Activated T-helper 17 cell treated with anti-CD3 and anti-CD28 coated beads, Interleukin-2, amount 50 U/mL, for 72 hours (primary cell): Measurements from ENCODE around the gene ASCL2. TPM values are rescaled to one million over a fixed set of nuclear protein-coding genes. Genes with fewer than 3 reads are reported as not detected.
A peak's percentile ranks its signal among the peaks of the same experiment; 100 is the strongest.

Source experiments
- ATAC-seq: fragments of 150-1000 bp; cut with Tn5 transposase; replicated peaks from 2 replicates; pipeline ENCODE4 v1.10.0; 2021; ENCODE audit warnings: mild to moderate bottlenecking, moderate library complexity
- H3K27ac Mint-ChIP-seq: one replicate; pipeline ENCODE4 v1.8.0; 2022; ENCODE audit warnings: mixed read lengths
- H3K27me3 Mint-ChIP-seq: one replicate; pipeline ENCODE4 v1.8.0; 2022; ENCODE audit warnings: mixed read lengths
- H3K36me3 Mint-ChIP-seq: one replicate; pipeline ENCODE4 v1.8.0; 2022; ENCODE audit warnings: low read depth, mild to moderate bottlenecking, mixed read lengths
- H3K4me1 Mint-ChIP-seq: one replicate; pipeline ENCODE4 v1.8.0; 2022; ENCODE audit warnings: mixed read lengths
- H3K4me3 Mint-ChIP-seq: one replicate; pipeline ENCODE4 v1.8.0; 2022; ENCODE audit warnings: mild to moderate bottlenecking, mixed read lengths
- H3K9me3 Mint-ChIP-seq: one replicate; pipeline ENCODE4 v1.8.0; 2022; ENCODE audit warnings: mixed read lengths
- total RNA-seq, 2 donors: library from RNA; stranded (reverse); gene quantifications; one replicate each; pipeline ENCODE4 v1.2.3, GENCODE V29; 2022

The ASCL2 gene
- total RNA-seq, 2 donors from 2014 or later = 1.2 to 5.1 TPM

- no peaks in the 10 kb centered on the region for H3K9me3 Mint-ChIP-seq
- H3K36me3 Mint-ChIP-seq = no peaks in the 10 kb centered on the region
- H3K27me3 Mint-ChIP-seq = no peaks in the 10 kb centered on the region
- H3K27ac Mint-ChIP-seq = peak overlapping the region; percentile 90
- no peak for ATAC-seq
- peaks cover 14% of the 10 kb centered on the region for H3K4me1 Mint-ChIP-seq
- H3K4me3 Mint-ChIP-seq = no peak overlapping the region
These were observed 5.9 kb downstream of the ASCL2 start for GRCh38 chr11:2264366-2265053.

DNA sequence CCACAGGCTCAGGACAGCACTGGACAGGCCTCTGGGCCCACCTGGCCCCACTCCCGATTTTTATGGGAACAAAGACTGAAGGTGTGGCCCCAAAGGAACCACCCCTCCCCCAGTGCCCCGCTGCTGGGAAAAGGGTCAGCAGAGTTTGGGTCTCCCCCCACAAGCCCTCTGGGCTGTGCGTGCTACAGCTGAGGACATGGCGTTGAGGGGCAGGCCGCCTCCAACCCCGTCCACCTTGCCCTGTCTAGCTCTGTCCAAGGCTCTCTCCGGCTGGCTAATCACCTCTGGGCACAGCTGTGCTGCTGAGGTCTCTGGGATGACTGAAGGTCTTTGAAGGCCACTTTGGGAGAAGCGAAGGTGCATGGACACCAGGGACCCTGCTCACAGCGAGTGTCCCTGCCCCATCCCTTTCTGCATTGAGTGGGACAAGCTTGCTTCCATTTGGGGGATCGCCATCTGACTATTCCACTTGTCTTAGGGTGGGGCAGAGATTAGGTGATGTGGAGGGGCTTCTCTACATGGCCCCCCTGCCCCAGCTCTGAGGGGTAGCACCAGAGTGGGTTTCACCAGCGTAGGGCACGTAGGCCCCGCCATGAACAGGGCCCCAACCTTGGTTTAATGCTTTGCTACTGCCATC, 6.5 kb downstream of the ASCL2 start:
- Mint-ChIP-seq H3K4me1 (peaks cover 14% of the 10 kb centered on the region), H3K27ac (no peak overlapping the region), H3K9me3 (no peaks in the 10 kb centered on the region), H3K36me3 (no peaks in the 10 kb centered on the region), H3K4me3 (no peak overlapping the region), H3K27me3 (no peaks in the 10 kb centered on the region)
- no peak for ATAC-seq

GRCh38 chr11:2263071-2263565, 7.3 kb downstream of the ASCL2 start:
- Mint-ChIP-seq H3K4me3 (no peak overlapping the region), H3K36me3 (no peaks in the 10 kb centered on the region), H3K9me3 (no peaks in the 10 kb centered on the region), H3K27me3 (no peaks in the 10 kb centered on the region), H3K27ac (no peak overlapping the region), H3K4me1 (peaks cover 14% of the 10 kb centered on the region)
- no peak for ATAC-seq

GRCh38 chr11:2262301-2263070, 7.9 kb downstream of the ASCL2 start:
- Mint-ChIP-seq H3K4me1 (peaks cover 14% of the 10 kb centered on the region), H3K36me3 (no peaks in the 10 kb centered on the region), H3K9me3 (no peaks in the 10 kb centered on the region), H3K27me3 (no peaks in the 10 kb centered on the region), H3K27ac (no peak overlapping the region), H3K4me3 (no peak overlapping the region)
- no peak for ATAC-seq

DNA sequence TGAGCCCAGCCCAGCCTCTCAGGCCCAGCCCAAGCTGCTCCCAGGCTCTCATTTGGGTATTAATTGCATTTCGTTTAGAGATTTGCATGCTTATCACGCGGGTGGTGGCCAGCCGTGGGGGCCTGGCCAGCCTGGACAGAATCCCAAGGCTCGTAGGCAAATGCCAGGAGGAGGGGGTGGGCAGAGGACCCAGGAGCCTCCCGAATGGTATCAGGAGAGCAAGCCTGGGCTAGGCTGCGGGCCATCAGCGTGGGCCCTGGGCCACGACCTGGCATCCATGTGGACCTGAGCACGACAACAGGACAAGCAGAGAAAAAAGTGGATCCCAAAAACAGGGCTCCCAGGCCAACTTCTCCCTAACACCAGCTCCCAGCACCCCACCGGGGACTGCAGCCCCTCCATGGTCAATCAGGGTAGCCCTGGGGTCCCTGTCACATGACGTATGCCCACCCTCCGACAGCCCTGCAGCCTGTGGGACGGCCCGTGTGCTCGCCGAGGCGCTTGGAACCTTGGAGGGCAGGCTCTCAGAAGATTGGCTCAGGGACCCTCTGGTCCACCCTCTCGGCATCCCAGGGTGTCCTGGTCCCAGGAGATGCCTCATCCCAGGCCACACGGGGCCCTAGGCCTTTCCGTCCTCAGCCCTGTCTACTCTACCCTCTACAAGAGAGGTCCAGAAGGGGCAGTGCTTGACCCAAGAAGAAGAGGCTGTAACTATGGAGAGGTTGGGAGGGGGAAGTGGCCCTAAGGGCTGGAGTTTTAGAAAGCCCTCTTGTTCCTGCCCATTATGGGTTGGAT, 8.8 kb downstream of the ASCL2 start:
- H3K4me1 Mint-ChIP-seq = peaks cover 14% of the 10 kb centered on the region

DNA sequence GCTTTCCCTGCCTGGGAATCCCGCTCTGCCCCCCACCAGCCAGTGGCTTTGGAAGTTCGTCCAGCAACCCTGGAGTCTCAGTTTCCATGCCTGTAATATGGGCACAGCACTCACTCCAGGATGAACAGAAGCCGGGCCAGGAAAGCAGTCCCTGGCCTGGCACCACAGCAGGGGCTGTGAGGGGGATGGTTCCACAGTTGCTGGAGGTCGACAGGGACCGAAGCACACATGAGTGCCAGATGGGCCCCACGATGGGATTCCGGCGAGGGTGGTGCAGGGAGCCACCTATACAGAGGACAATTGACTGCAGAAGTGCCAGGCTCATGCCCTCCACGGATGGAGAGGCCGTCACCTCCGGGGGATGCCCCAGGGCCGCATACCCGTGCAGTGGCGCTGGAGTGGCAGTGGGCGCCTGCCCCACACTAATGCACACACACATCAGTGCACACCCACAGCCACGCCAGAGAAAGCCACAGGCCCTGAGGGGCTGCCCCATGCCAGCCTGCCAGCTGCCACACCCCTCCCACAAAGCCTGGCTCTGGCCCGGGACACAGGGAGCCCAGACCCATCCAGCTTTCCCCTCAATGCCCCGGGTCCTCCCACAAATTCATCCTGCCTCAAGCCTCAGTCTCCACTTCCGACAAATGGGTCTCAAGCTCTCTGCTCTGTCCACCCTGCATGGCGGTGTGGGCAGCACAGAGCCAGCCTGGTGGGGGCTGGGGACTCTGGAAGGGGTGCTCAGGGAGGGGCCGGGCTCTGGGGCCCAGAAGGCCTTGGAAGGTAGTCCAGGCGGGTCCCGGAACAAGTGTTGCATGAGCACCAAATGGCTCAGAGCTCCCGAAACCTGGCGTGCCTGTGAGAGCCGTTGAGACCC, 9.7 kb downstream of the ASCL2 start:
- no peak overlapping the region for H3K27ac Mint-ChIP-seq
- H3K36me3 Mint-ChIP-seq = no peaks in the 10 kb centered on the region
- H3K4me3 Mint-ChIP-seq = no peak overlapping the region
- peaks cover 6% of the 10 kb centered on the region for H3K4me1 Mint-ChIP-seq
- H3K27me3 Mint-ChIP-seq = no peaks in the 10 kb centered on the region
- no peaks in the 10 kb centered on the region for H3K9me3 Mint-ChIP-seq
- no peak for ATAC-seq

More for the DNA sequence above, 8.8 kb downstream of the ASCL2 start:
- Mint-ChIP-seq H3K9me3 (no peaks in the 10 kb centered on the region), H3K4me3 (no peak overlapping the region), H3K27ac (no peak overlapping the region), H3K27me3 (no peaks in the 10 kb centered on the region), H3K36me3 (no peaks in the 10 kb centered on the region)
- ATAC-seq = no peak

- H3K27me3 Mint-ChIP-seq = no peaks in the 10 kb centered on the region
- H3K4me1 Mint-ChIP-seq = no peaks in the 10 kb centered on the region
- no peak for ATAC-seq
- no peak overlapping the region for H3K4me3 Mint-ChIP-seq
- no peak overlapping the region for H3K27ac Mint-ChIP-seq
- H3K36me3 Mint-ChIP-seq = no peaks in the 10 kb centered on the region
- H3K9me3 Mint-ChIP-seq = no peaks in the 10 kb centered on the region
These were observed 10.4 kb downstream of the ASCL2 start for GRCh38 chr11:2259897-2260451.

DNA sequence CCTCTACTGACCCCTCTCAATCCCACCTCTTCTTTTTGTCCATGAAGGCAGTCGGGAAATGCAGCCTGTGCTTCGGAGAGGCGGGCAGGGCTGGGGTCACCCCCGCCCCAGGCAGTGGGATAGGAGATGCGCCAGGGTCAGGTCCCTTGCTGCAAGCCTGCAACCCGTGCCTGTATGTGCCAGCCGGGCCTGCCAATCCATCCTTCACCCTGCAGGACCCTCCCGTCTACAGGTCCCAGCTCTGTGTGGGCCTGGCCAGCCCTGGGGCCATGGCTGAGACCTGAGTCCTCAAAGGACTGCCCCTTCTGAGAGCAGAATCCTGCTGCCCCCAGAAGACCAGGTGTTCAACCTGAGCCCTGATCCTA, 10.9 kb downstream of the ASCL2 start:
- H3K27ac Mint-ChIP-seq = no peak overlapping the region
- no peaks in the 10 kb centered on the region for H3K27me3 Mint-ChIP-seq
- ATAC-seq = no peak
- H3K4me3 Mint-ChIP-seq = no peak overlapping the region
- no peaks in the 10 kb centered on the region for H3K4me1 Mint-ChIP-seq
- H3K9me3 Mint-ChIP-seq = no peaks in the 10 kb centered on the region
- H3K36me3 Mint-ChIP-seq = no peaks in the 10 kb centered on the region

DNA sequence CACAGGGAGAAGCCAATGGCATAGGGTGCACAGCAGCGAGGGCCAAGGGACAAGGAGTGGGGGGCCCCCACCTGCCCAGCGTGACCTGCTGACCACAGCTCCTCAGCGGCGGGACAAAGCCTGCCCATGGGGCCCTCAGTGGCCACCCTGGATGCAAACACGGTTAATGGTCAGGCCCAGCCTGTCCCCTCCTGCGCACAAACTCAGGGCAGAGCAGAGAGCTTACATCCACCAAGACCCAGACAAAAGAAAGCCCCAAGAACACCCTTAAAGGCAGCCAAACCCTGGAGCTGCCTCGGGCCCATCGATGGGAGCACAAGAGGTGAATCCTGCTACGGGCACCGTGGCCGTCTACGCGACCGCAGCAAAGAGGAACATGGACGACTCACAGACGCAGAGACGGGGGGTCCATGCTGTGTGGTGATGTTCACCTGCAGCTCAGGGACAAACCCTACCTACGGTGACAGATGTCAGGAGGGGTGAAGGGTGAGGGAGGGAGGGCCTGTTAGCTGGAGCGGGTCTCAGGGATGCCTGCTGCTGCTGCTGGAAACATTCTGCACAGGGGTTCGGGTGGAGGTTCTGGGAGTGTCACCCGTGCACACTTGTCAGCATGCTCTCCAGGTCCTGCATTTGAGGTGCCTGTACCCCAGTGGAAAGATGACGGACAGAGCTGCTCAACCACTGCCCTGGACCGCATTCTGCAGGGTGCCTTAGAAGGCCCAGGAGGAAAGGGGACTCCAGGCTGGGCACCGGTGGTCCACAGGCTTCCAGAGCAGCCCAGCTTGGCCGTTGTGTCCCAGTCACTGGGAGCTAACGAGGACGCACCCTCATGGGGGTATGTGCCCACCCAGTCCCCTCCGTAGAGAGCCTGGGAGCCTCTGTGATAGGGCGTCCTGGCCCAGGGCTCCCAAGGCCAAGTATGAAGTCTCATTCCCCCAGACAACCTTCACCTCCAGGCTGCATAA, 11.6 kb downstream of the ASCL2 start:
- Mint-ChIP-seq H3K4me1 (no peaks in the 10 kb centered on the region), H3K27me3 (no peaks in the 10 kb centered on the region)

DNA sequence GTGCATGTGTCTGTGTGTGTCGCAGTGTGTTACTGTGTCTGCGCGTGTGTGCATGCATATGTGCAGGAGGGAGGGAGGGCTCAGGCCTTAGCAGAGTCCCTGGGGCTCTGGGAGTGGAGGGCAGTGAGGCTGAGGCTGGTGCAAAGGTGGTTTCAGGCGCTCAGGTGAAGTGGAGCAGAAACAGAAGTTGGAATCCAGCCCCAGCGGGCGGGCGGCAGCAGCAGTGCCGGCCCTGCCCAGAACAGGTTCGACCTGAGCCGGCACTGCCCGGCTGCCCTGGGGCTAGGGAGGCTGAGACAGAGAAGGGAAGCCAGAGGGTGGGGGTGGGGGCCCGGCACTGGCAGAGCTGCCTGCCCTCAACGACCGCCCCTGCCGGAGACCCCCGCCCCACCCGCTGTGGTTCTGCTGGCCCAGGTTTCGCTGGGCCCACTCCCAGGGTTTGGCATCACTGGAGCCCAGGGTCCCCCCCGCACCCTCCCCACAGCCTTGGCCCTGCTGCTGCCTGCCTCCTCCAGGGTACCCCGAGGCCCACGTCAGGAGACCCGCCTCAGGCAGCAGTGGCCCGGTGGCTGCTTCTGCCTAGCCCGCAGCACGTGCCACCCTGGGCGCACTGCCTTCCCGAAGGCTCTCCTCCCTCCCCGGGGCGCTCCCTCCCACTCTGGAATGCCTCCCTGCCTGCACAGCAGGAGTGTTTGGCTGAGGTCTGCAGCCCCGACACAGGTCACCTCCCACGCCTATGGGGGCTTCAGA, 13.3 kb downstream of the ASCL2 start:
- Mint-ChIP-seq H3K4me3 (no peak overlapping the region), H3K9me3 (no peaks in the 10 kb centered on the region), H3K27ac (no peak overlapping the region), H3K27me3 (no peaks in the 10 kb centered on the region), H3K4me1 (no peaks in the 10 kb centered on the region), H3K36me3 (no peaks in the 10 kb centered on the region)
- ATAC-seq = no peak

More for the DNA sequence above, 11.6 kb downstream of the ASCL2 start:
- H3K27ac Mint-ChIP-seq = no peak overlapping the region
- ATAC-seq = no peak
- no peaks in the 10 kb centered on the region for H3K9me3 Mint-ChIP-seq
- no peaks in the 10 kb centered on the region for H3K36me3 Mint-ChIP-seq
- no peak overlapping the region for H3K4me3 Mint-ChIP-seq

DNA sequence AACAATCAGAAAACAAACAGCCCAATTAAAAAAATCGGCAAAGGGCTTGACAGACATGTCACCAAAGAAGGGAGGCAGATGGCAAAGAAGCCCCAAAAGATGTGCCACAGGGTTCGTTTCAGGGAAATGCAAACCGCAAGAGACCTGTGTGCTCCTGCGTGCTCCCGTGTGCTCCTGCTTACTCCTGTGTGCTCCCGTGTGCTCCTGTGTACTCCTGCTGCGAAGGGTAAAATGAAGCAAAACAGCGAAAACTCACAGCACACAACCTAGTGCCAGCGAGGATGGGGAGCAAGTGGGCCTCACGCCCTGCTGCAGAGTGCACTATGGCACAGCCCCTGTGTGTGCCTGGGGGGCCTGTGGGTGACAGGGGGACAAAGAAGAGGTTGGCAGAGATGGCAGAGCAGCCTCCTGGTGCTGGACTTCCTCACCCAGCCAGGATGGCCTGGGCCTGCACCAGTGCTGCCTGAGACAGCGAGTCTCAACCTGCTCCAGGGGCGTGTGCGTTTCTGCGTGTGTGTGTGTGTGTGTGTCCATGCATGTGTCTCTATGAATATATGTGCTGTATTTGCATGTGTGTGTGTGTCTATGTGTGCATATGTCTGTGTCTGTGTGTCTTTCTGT, 14.0 kb downstream of the ASCL2 start:
- Mint-ChIP-seq H3K27me3 (no peaks in the 10 kb centered on the region), H3K4me3 (no peak overlapping the region), H3K27ac (no peak overlapping the region), H3K9me3 (no peaks in the 10 kb centered on the region), H3K4me1 (no peaks in the 10 kb centered on the region), H3K36me3 (no peaks in the 10 kb centered on the region)
- no peak for ATAC-seq

DNA sequence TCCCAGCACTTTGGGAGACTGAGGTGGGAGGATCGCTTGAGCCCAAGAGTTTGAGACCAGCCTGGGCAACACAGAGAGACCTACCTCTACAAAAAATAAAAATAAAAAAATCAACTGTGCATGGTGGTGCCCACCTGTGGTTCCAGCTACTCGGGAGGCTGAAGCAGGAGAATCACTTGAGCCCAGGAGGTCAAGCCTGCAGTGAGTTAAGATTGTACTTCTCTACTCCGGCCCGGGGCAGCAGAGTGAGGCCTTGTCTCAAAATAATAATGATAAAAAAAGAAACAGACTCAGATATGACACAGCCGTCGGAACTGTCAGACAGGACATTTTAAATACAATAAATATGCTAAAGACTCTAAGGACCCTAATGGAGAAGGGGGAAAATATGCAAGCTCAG, 18.4 kb downstream of the ASCL2 start:
- ATAC-seq = no peak
- peaks cover 3% of the 10 kb centered on the region for H3K27me3 Mint-ChIP-seq

More for the DNA sequence above, 18.4 kb downstream of the ASCL2 start:
- no peaks in the 10 kb centered on the region for H3K4me1 Mint-ChIP-seq
- no peaks in the 10 kb centered on the region for H3K9me3 Mint-ChIP-seq
- no peak overlapping the region for H3K4me3 Mint-ChIP-seq
- no peaks in the 10 kb centered on the region for H3K36me3 Mint-ChIP-seq
- H3K27ac Mint-ChIP-seq = no peak overlapping the region
